BLaER1 treated with 17β-estradiol and CSF1 and Interleukin-3, amounts not matched to agents 10 nM and 100 nM (cell line): ENCODE data around the gene GRID2IP.
A peak's percentile ranks its signal among the peaks of the same experiment; 100 is the strongest.

Experiments used
- H3K27ac ChIP-seq, 11 experiments: shearing (Covaris generic); formaldehyde crosslinking; 2 replicates each; pipeline ENCODE4 v1.8.1; 2022
- H3K27me3 ChIP-seq, 11 experiments: shearing (Covaris generic); formaldehyde crosslinking; 2 replicates each; pipeline ENCODE4 v1.8.1; 2022
- H3K36me3 ChIP-seq, 11 experiments: shearing (Covaris generic); formaldehyde crosslinking; 2 replicates each; pipeline ENCODE4 v1.8.1; 2022
- H3K4me1 ChIP-seq, 10 experiments: shearing (Covaris generic); formaldehyde crosslinking; 2 replicates each; pipeline ENCODE4 v1.8.1; 2022
- H3K4me2 ChIP-seq, 11 experiments: shearing (Covaris generic); formaldehyde crosslinking; 2 replicates each; pipeline ENCODE4 v1.8.1; 2022
- H3K4me3 ChIP-seq, 10 experiments: shearing (Covaris generic); formaldehyde crosslinking; 2 replicates each; pipeline ENCODE4 v1.8.1; 2022
- H3K9ac ChIP-seq, 11 experiments: shearing (Covaris generic); formaldehyde crosslinking; 2 replicates each; pipeline ENCODE4 v1.8.1; 2022
- H3K9me3 ChIP-seq, 11 experiments: shearing (Covaris generic); formaldehyde crosslinking; replicated peaks in 1 of 11; 2 replicates each; pipeline ENCODE4 v1.8.1; 2022
- H4K20me1 ChIP-seq, 11 experiments: shearing (Covaris generic); formaldehyde crosslinking; 2 replicates each; pipeline ENCODE4 v1.8.1; 2022
- Cebpa-rat ChIP-seq, 11 experiments: shearing (Covaris generic); IDR thresholded peaks; 2 replicates each; pipeline ENCODE4 v1.8.1; 2022

GRID2IP gene

DNA sequence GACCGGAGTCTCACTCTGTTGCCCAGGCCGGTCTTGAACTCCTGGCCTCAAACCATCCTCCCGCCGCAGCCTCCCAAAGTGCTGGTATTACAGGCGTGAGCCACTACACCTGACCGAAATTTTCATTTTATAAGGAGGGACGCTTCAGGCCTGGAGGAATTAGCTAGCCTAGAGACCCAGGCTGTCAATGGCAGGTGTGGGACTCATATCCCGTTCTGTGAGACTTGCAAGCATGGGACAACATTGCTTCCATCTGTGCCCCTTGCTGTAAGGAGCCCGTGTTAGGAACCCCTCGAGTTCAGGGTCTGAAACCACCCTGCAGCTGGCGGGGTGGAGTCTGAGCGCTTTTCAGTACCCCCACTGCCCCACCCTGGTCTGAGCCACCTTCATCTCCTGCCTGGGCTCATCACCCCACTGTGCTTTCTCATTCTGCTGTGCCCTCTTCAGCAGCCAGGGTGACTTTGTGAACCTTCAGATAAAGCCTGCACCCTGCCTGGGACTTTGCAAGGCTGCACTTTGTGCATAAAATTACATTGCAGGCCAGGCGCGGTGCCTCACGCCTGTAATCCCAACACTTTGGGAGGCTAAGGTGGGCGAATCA, 102.2 kb downstream of the GRID2IP start:
- peak overlapping the region in 9 of 10 experiments; percentile 83 to 100 (median 96); a peak in 7 of 20 replicates for H3K4me3 ChIP-seq
- H3K4me1 ChIP-seq = peaks cover 34 to 44% (median 38%) of the 10 kb centered on the region in 10 experiments
- H3K9ac ChIP-seq = peak overlapping the region in 10 of 11 experiments; percentile 90 to 99 (median 96); a peak in 11 of 22 replicates
- H3K36me3 ChIP-seq = peaks cover 20 to 28% (median 22%) of the 10 kb centered on the region in 11 experiments
- peaks cover 18 to 35% (median 30%) of the 10 kb centered on the region in 11 experiments; a peak in 19 of 22 replicates for H4K20me1 ChIP-seq
- H3K4me2 ChIP-seq = peak overlapping the region; percentile 79 to 95 (median 86)
- no peak for TF ChIP-seq Cebpa-rat (IDR thresholded peaks at IDR 0.05)
- peaks cover 0 to 8% (median 4%) of the 10 kb centered on the region in 11 experiments; a peak in 9 of 22 replicates for H3K9me3 ChIP-seq
- H3K27ac ChIP-seq = peak overlapping the region in 9 of 11 experiments; percentile 3 to 98 (median 95); a peak in 14 of 22 replicates
- no peaks in the 10 kb centered on the region for H3K27me3 ChIP-seq

DNA sequence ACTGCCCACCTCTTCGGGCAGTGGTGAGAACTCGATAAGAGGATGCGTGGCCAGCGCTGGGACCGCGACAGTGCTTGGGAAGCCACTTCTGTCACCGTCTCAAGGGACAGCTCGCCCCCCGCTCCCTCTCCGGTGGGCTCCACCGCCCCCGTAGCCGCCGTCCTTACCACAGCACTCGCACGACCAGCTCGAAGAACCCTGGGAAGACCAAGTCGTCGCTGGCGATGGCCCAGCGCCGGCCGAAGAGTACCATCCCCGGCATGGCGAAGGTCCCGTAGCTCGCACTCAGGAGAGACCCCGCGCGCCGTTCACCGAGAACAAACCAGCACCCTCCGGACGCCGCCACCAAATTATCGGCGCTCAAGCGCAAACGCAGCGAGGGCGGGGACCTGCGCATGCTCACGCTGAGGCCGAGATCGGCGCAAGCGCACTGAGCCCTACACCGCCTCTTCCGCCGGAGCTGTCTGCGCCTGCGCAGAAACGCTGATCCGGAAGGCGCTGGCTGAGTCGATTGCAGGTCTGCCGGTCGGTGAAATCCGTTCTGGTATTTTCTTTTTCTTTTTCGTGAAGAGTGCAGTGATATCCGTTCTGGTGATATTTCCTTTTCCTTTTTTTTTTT, 103.6 kb downstream of the GRID2IP start, which contains the start of gene DAGLB:
Gene DAGLB (minus strand): TSS at position 374 of the 619 bp plus-strand sequence. CDS start 112 bp downstream, at position 262.
- Histone ChIP-seq H3K4me2 (peak within 1 kb of the TSS; percentile 82 to 99 (median 93)), H3K27ac (peak within 1 kb of the TSS; percentile 78 to 98 (median 95)), H3K9ac (peak within 1 kb of the TSS; percentile 90 to 99 (median 96)), H3K4me3 (peak within 1 kb of the TSS; percentile 83 to 100 (median 96)), H3K36me3 (peaks cover 34 to 41% (median 36%) of the 10 kb centered on the region in 11 experiments), H3K27me3 (no peaks in the 10 kb centered on the region), H3K9me3 (peaks cover 0 to 21% (median 15%) of the 10 kb centered on the region in 11 experiments; a peak in 12 of 22 replicates), H4K20me1 (peaks cover 18 to 42% (median 37%) of the 10 kb centered on the region in 11 experiments; a peak in 19 of 22 replicates), H3K4me1 (peaks cover 46 to 54% (median 52%) of the 10 kb centered on the region in 10 experiments)
- no peak for TF ChIP-seq Cebpa-rat (IDR thresholded peaks at IDR 0.05)
